Neural cell (in vitro differentiated cells): ENCODE data around the gene HDAC5. TPM values are rescaled to one million over a fixed set of nuclear protein-coding genes. Genes with fewer than 3 reads are reported as not detected.
A peak's percentile ranks its signal among the peaks of the same experiment; 100 is the strongest.

Experiments used
- H2AFZ ChIP-seq: fragments of 200-600, 300-800 bp; sonication (generic), shearing (Covaris generic); 2 replicates; pipeline ENCODE4 v1.6.0; 2014; ENCODE audit warnings: low read depth, mild to moderate bottlenecking, antibody characterized with exemption, low read length, moderate library complexity
- H3F3A ChIP-seq: fragments of 200-600 bp; shearing (Covaris generic); 2 replicates; pipeline ENCODE4 v1.6.1; 2016; ENCODE audit warnings: mild to moderate bottlenecking, moderate library complexity, mixed read lengths, antibody characterized with exemption, low read length; ENCODE audit not compliant: insufficient read depth, poor library complexity, severe bottlenecking
- H3K27ac ChIP-seq: fragments of 200-600, 300-800 bp; sonication (generic), shearing (Covaris generic); 2 replicates; pipeline ENCODE4 v1.5.1; 2014; ENCODE audit warnings: mild to moderate bottlenecking, low read length, moderate library complexity
- H3K27me3 ChIP-seq: fragments of 300-800, 200-600 bp; sonication (generic), shearing (Covaris generic); 2 replicates; pipeline ENCODE4 v1.6.0; 2014; ENCODE audit warnings: mild to moderate bottlenecking, low read depth, low read length, moderate library complexity; ENCODE audit not compliant: insufficient read depth
- H3K36me3 ChIP-seq: fragments of 300-800, 200-600 bp; sonication (generic), shearing (Covaris generic); 2 replicates; pipeline ENCODE4 v1.5.1; 2014; ENCODE audit warnings: mild to moderate bottlenecking, antibody characterized with exemption, low read length, moderate library complexity; ENCODE audit not compliant: insufficient read depth
- H3K4me2 ChIP-seq: fragments of 300-800, 200-600 bp; sonication (generic), shearing (Covaris generic); 2 replicates; pipeline ENCODE4 v1.6.0; 2014; ENCODE audit warnings: mild to moderate bottlenecking, low read length
- H3K4me3 ChIP-seq: fragments of 300-800, 200-600 bp; sonication (generic), shearing (Covaris generic); 2 replicates; pipeline ENCODE4 v1.5.1; 2014; ENCODE audit warnings: mild to moderate bottlenecking, low read length, moderate library complexity
- H3K79me2 ChIP-seq: fragments of 200-600 bp; shearing (Covaris generic); replicated peaks from 2 replicates; pipeline ENCODE4 v1.6.0; 2014; ENCODE audit warnings: mild to moderate bottlenecking, low read length, moderate library complexity; ENCODE audit not compliant: insufficient read depth
- H3K9ac ChIP-seq: fragments of 300-800, 200-600 bp; sonication (generic), shearing (Covaris generic); 2 replicates; pipeline ENCODE4 v1.6.1; 2016; ENCODE audit warnings: mild to moderate bottlenecking, low read length, mixed read lengths
- H3K9me2 ChIP-seq: fragments of 200-600 bp; shearing (Covaris generic); 2 replicates; pipeline ENCODE4 v1.6.1; 2016; ENCODE audit warnings: mild to moderate bottlenecking, low read length, mixed read lengths; ENCODE audit not compliant: insufficient read depth
- H3K9me3 ChIP-seq: fragments of 200-600, 300-800 bp; sonication (generic), shearing (Covaris generic); 2 replicates; pipeline ENCODE4 v1.6.1; 2016; ENCODE audit warnings: mild to moderate bottlenecking, mixed run types, low read length, moderate library complexity, mixed read lengths
- H4K20me1 ChIP-seq: fragments of 200-600 bp; shearing (Covaris generic); 2 replicates; pipeline ENCODE4 v1.6.1; 2016; ENCODE audit warnings: mild to moderate bottlenecking, mixed run types; ENCODE audit not compliant: insufficient read depth
- CTCF ChIP-seq: fragments of 450-650 bp; IDR thresholded peaks from 2 replicates; pipeline ENCODE4 v1.5.1; 2014; ENCODE audit warnings: antibody characterized with exemption, mild to moderate bottlenecking, moderate library complexity; ENCODE audit not compliant: poor library complexity, severe bottlenecking
- EP300 ChIP-seq: fragments of 450-650 bp; conservative IDR thresholded peaks from 2 replicates; pipeline ENCODE4 v1.6.1; 2014; ENCODE audit warnings: antibody characterized with exemption, mild to moderate bottlenecking, moderate library complexity; ENCODE audit not compliant: poor library complexity, severe bottlenecking
- EZH2 ChIP-seq: fragments of 200-600, 300-800 bp; shearing (Covaris generic), sonication (generic); IDR thresholded peaks from 2 replicates; pipeline ENCODE4 v1.6.1; 2014; ENCODE audit warnings: antibody characterized with exemption, low read length, borderline replicate concordance, mild to moderate bottlenecking; ENCODE audit not compliant: insufficient read depth, poor library complexity, severe bottlenecking
- MXI1 ChIP-seq: fragments of 450-650 bp; conservative IDR thresholded peaks from 2 replicates; pipeline ENCODE4 v1.6.1; 2014; ENCODE audit warnings: antibody characterized with exemption, mild to moderate bottlenecking; ENCODE audit not compliant: poor library complexity, severe bottlenecking
- POLR2AphosphoS5 ChIP-seq: IDR thresholded peaks from 2 replicates; pipeline ENCODE4 v1.6.1; 2012
- RAD21 ChIP-seq: fragments of 450-650 bp; conservative IDR thresholded peaks from 2 replicates; pipeline ENCODE4 v1.6.1; 2014; ENCODE audit warnings: antibody characterized with exemption, mild to moderate bottlenecking, moderate library complexity
- REST ChIP-seq: IDR thresholded peaks from 2 replicates; pipeline ENCODE4 v1.6.1; 2012; ENCODE audit warnings: borderline replicate concordance
- SMC3 ChIP-seq: fragments of 450-650 bp; conservative IDR thresholded peaks from 2 replicates; pipeline ENCODE4 v1.6.1; 2014; ENCODE audit warnings: antibody characterized with exemption, mild to moderate bottlenecking, moderate library complexity; ENCODE audit not compliant: poor library complexity
- TAF1 ChIP-seq: IDR thresholded peaks from 2 replicates; pipeline ENCODE4 v1.6.1; 2012; ENCODE audit warnings: low read depth
- polyA plus RNA-seq: library from polyadenylated mRNA; depleted of rRNA; stranded (reverse); fragments of >200 nt; gene quantifications from 2 replicates; pipeline ENCODE4 v1.2.3, GENCODE V29; 2014

HDAC5 gene
- polyA plus RNA-seq, 1 donor from 2014 or later, result 97.8 TPM

- Histone ChIP-seq H3K9ac (peak overlapping the region; percentile 97), H3K4me3 (peak overlapping the region; percentile 99), H3K27ac (peak overlapping the region; percentile 82), H2AFZ (peak overlapping the region; percentile 48), H3F3A (no peaks in the 10 kb centered on the region), H3K79me2 (peaks cover 40% of the 10 kb centered on the region), H3K9me2 (no peaks in the 10 kb centered on the region), H3K9me3 (no peaks in the 10 kb centered on the region), H3K36me3 (no peaks in the 10 kb centered on the region), H4K20me1 (no peaks in the 10 kb centered on the region), H3K4me2 (peak overlapping the region; percentile 43), H3K27me3 (no peaks in the 10 kb centered on the region)
- no peak for TF ChIP-seq EP300
- TF ChIP-seq POLR2AphosphoS5, result no peak
- TF ChIP-seq MXI1, result peak; percentile 24
- TF ChIP-seq EZH2, result no peak
- TF ChIP-seq SMC3, result peak; percentile 27
- no peak for TF ChIP-seq TAF1
- TF ChIP-seq REST, result no peak
- peak; percentile 9 for TF ChIP-seq RAD21
- no peak for TF ChIP-seq CTCF
Measured at GRCh38 chr17:44124118-44124438, 637 bp upstream of the HDAC5 start.

- Histone ChIP-seq H3K79me2 (peaks cover 52% of the 10 kb centered on the region), H3K4me2 (peak overlapping the region; percentile 90), H2AFZ (peak overlapping the region; percentile 25), H3K9me2 (no peaks in the 10 kb centered on the region), H3K9ac (peak overlapping the region; percentile 97), H3K27me3 (no peaks in the 10 kb centered on the region), H3K27ac (peak overlapping the region; percentile 90), H3K36me3 (no peaks in the 10 kb centered on the region), H3K4me3 (peak overlapping the region; percentile 99), H3F3A (no peaks in the 10 kb centered on the region), H3K9me3 (no peaks in the 10 kb centered on the region), H4K20me1 (peaks cover 1% of the 10 kb centered on the region)
- TF ChIP-seq REST (no peak), TAF1 (peak; percentile 49), SMC3 (peak; percentile 11), EP300 (peak; percentile 6), MXI1 (peak; percentile 32)
Measured at GRCh38 chr17:44122816-44123355, 555 bp downstream of the HDAC5 start.
